GM12878 (cell line): Measurements from ENCODE around the gene F10.

Source experiments
- EZH2 ChIP-seq: IDR thresholded peaks from 2 replicates; pipeline ENCODE4 v1.6.1; 2012; ENCODE audit warnings: low read depth, mild to moderate bottlenecking, control low read depth, inconsistent platforms, low read length, borderline replicate concordance; ENCODE audit not compliant: control insufficient read depth
- STAT3 ChIP-seq: IDR thresholded peaks from 2 replicates; pipeline ENCODE4 v1.6.1; 2011; ENCODE audit warnings: low read depth, low read length, improper control_type of control experiment

DNA sequence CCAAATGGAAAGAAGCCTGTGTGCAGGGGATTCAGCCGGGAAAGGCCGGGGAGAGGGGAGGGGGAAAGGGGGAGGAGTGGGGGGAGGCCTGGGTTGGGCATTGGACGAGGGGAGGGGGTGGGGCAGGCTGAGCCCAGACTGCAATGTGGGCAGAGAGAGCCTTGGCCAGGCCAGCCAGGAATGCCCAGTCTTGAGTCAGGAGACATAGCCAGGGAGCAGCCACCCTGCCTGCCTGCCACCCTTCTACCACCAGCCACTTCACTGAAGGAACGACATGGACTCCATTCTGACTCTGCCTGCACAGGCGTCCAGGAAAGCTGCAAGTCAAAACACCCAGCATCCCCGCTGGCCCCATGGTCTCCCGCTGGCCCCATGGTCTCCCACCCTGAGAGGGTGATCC is 36.3 kb downstream of the F10 start:
- TF ChIP-seq STAT3 (no peak), EZH2 (no peak)
